ENCODE data around the gene LILRB5.
"Not testable (repeated sequence)": the region's sequence is repeated elsewhere in the genome, so short reads cannot be mapped to it uniquely, and the experiment has no call there.

Gene LILRB5

DNA sequence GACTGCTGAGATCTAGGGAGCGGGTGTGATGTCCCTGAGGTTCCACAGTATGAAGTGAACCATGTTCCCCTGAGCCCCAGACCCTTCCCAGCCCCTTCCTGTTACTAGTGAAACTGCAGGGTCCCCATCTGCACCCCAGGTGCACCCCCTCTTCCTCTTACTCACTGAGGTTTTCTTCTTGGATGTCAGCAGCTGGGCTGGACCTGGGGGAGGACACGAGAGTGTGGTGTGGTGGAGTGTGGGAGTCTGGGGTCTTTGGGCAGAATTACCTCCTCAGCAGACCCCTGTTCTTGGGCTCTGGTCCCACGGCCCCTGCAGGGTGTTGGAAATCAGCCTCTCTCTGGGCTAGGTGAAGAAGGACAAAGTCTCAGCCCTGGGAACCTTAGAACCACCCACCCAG, 11.1 kb downstream of the LILRB5 start:
- DNase-seq (ENCODE audit: low read depth) = no peak
- no peak overlapping the region for H3K4me3 ChIP-seq (ENCODE audit: low read depth, low read length)

DNA sequence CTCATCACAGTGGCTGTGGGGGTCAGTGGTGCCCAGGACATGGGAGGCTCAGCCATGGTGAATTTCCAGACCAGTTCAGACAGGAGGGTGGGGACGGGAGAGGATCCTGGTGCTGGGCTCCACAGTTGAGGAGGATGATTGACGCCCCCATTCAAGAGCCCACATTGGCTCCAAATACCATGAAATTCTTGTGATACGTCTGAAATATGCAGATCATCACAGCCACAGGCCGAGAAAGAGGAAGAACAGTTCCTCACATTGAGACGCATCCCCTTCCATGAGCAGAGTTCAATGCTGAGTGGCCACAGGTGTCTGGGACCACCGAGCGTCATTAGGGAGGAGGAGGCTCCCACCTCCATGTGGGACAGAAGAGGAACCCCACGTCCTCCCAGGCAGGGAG, 13.3 kb downstream of the LILRB5 start:
- not testable (repeated sequence) for H3K4me3 ChIP-seq (ENCODE audit: low read depth, low read length); DNase-seq (ENCODE audit: low read depth)

More for the DNA sequence above, 11.1 kb downstream of the LILRB5 start:
- TF ChIP-seq, protein P1, sequence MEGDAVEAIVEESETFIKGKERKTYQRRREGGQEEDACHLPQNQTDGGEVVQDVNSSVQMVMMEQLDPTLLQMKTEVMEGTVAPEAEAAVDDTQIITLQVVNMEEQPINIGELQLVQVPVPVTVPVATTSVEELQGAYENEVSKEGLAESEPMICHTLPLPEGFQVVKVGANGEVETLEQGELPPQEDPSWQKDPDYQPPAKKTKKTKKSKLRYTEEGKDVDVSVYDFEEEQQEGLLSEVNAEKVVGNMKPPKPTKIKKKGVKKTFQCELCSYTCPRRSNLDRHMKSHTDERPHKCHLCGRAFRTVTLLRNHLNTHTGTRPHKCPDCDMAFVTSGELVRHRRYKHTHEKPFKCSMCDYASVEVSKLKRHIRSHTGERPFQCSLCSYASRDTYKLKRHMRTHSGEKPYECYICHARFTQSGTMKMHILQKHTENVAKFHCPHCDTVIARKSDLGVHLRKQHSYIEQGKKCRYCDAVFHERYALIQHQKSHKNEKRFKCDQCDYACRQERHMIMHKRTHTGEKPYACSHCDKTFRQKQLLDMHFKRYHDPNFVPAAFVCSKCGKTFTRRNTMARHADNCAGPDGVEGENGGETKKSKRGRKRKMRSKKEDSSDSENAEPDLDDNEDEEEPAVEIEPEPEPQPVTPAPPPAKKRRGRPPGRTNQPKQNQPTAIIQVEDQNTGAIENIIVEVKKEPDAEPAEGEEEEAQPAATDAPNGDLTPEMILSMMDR (IDR thresholded peaks at IDR 0.05; ENCODE audit: insufficient read depth, low read depth, low read length, missing control alignments) = no peak

DNA sequence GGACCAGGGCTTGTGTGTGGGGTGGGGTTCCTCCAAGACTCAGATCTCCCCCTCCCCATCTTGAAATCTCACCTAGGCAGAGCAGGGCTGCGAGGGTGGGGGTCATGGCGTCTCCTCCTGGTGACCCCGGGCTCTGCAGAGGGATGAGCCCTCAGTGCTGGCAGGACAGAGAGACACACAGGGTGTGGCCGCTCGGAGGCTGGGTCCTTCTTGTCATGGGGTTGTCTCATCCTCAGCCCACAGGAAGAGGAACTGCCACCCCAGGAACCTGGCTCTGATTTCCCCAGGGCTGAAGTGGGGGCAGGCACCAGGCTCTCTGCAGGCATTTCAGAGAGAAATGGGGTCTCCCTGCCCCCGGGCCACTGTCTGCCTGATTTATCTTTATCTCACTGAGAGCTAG, 14.4 kb downstream of the LILRB5 start, which contains the start of gene LILRA6:
TSS of gene LILRA6 (minus strand) at position 145 of the 400 bp plus-strand sequence.
- H3K4me3 ChIP-seq (ENCODE audit: low read depth, low read length); DNase-seq (ENCODE audit: low read depth): not testable (repeated sequence)

DNA sequence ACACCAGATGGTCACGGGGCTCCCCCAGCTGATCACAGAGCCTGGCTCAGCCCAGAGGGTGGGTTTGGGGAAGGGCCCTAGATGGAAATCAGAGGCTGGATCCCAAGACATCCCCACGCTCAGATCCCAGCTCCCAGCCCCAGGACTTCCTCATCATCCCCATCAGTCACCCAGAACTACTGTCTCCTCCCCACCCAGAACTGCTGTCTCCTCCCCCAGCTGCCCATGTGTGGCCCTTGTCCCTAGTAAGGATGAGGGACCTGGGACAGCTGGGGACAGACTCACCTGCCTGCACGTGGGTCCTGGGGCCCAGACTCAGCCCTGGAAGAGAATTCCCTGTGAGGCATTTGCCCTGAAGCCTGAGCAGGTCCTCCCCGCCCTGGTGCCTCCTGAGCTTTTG, 14.8 kb downstream of the LILRB5 start:
- not testable (repeated sequence) for H3K4me3 ChIP-seq (ENCODE audit: low read depth, low read length); DNase-seq (ENCODE audit: low read depth)

DNA sequence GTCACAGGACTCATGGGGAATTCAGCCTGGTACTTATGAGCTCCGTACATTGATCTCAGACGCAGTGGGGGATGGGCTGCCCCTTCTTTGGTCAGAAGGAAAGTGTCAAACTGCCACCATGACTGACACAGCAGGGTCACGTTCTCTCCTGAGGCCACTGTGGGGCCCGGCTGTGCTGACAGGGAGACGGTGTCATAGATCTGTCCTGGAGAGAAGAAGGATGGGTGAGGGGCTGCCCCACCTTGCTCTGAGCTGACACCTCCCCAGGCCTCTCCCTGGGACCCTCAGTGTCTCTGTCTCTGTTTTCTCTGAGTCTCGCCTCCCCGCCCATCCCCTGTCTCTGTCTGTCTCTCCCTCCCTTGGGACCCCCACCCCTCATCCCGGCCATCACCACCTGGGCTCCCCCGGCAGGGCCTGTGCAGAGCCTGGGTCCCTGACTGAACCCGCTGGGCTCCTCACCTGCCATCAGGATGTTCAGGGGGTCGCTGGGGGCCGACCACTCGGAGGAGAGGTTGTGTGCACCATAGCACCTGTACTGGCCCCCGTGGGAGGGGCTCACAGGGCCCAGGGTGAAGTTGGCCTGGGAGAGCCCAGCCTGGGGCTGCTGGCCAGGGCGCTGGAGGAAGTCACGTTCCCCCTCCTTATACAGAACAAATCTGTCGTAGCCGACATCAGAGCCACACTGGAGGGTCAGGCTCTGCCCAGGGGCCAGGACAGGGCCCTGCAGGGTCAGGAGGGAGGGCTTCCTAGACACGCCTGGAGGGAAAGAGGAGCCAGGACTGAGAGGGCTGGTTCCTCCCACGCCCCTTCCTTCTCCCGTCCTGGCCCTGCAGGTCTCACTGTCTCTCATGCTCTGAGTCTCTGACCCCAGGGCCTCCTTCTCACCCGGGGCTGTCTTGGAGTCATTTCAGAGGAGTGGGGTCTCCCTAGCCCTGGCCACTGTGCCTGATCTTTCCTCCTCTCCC, 16.4 kb downstream of the LILRB5 start:
- not testable (repeated sequence) for DNase-seq (ENCODE audit: low read depth); H3K4me3 ChIP-seq (ENCODE audit: low read depth, low read length)

DNA sequence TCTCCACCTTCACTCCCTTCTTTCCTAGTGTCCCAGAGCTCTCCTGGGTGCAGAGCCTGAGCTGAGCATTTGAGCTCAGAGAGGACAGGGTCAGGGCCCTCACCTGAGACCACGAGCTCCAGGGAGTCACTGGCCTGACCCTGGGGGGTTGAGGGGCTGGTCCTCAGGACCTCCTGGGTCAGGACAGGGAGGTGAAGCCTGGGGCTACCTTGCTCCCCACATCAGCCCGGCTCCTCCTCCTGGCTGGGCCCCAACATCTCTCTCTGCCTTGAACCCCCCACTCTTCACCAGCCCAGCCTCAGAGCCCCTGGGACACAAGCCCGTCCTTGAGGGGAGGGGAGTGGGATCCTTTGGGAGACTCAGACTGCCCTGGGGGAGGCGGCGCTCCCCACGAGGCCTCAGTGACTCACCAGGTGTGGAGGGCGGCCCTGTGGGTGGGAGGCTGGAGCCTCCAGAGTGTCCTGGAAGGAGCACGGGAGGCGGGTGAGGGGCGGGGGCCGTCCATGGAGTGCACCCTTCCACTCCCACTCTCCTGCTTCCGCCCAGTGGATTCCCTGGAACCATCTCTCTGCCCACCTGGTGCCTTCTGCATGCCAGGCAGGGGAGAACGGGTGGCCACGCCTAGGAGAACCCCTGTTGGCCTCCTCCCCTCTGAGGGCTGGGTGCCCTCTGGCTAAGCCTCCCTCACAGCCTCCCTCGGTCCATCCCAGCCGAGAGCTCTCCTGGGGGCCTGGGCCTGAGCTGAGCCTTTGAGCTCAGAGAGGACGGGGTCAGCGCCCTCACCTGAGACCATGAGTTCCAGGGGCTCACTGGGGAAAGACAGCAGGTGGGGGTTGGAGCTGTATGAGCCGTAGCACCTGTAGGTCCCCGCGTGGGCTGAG, 17.3 kb downstream of the LILRB5 start:
- DNase-seq (ENCODE audit: low read depth); H3K4me3 ChIP-seq (ENCODE audit: low read depth, low read length): not testable (repeated sequence)

DNA sequence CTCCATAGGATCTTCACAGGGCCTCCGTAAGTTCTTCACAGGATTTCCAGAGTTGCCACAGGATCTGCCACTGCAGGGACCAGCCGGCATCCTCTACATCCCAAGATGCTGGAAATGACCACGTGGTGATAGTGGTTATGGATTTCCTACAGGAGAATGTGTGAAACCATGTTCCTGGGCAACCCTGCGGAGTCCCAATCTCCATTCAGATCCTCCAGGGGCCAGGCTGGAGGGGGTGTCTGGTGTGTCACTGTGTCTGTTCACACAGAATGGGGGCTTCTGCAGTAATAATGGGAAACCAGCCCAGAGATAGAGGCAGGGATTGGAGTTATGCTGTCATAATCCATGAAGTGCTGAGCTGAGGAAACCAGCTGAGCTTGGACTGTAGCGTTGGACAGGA, 23.1 kb downstream of the LILRB5 start:
- H3K4me3 ChIP-seq (ENCODE audit: low read depth, low read length) = no peak overlapping the region
- TF ChIP-seq, protein P1 (IDR thresholded peaks at IDR 0.05; ENCODE audit: insufficient read depth, low read depth, low read length, missing control alignments) = no peak
- no peak for DNase-seq (ENCODE audit: low read depth)

DNA sequence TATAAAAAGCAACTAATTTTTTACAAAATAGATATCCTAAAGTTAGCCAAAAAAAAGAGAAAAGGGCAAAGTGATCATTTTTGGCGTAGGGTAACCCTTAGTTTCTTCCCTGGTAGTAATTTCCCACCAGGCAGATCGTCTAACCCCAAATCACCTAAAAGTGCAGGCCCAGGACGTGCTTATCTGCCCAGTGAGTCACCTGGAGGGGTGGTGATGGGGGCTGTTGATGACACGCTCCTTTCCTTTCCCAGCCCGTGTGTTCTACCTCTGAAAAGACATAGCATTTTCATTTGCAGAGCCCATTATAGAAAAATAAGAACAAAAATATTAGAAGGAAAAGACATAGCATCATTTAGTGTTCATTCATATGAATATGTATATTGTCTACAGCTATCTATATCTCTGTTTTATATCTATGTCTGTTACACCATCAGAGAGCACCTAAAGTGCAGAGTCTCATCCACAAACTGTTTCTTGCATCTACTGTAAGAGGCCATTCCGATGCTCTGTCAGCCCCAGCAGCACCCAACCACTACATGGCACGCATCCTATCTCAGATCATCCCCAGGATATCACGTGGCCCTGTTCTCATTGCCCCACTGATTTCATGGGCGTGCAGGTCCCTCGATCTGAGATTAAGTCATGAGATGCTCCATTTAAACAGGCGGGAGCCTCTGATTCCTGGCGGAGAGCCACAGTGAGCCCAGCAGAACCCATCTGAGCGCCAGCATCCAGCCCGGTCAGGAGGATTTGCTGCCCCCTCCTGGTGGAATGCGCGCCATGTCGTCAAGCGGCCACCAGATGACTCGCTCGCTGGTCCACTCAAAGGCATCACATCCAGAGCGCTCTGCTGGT, 25.8 kb downstream of the LILRB5 start:
- no peak overlapping the region for H3K4me3 ChIP-seq (ENCODE audit: low read depth, low read length)
- DNase-seq (ENCODE audit: low read depth) = peak; percentile 81
- TF ChIP-seq, protein P1 (IDR thresholded peaks at IDR 0.05; ENCODE audit: insufficient read depth, low read depth, low read length, missing control alignments) = peak; percentile 90

DNA sequence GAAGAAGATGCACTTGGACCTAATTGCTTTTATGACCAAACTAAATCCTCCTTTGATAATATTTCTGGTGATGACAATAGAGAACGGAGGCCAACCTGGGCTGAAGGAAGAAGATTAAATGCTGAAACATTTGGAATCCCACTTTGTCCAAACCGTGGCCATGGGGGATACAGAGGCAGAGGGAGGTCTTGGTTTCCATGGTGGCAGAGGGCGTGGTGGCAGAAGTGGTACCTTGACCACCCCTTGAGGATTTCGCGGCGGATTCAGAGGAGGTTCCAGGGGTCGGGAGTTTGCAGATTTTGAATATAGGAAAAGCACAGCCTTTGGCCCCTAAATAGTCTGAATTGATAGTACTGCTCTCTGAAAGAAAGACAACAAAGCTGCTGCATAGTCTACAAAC, 27.0 kb downstream of the LILRB5 start:
- TF ChIP-seq, protein P1 (IDR thresholded peaks at IDR 0.05; ENCODE audit: insufficient read depth, low read depth, low read length, missing control alignments) = no peak
- no peak overlapping the region for H3K4me3 ChIP-seq (ENCODE audit: low read depth, low read length)
- DNase-seq (ENCODE audit: low read depth) = no peak
